KMS-11 (cell line): ENCODE results near the gene BMPR2.
"Not testable (repeated sequence)": the region's sequence is repeated elsewhere in the genome, so short reads cannot be mapped to it uniquely, and the experiment has no call there.

Experiments
- H2AFZ ChIP-seq: fragments of 200-600 bp; sonication (generic); 2 replicates; pipeline ENCODE4 v1.6.1; 2016; ENCODE audit warnings: antibody characterized with exemption, mixed run types, low read depth
- H3K27ac ChIP-seq: fragments of 200-600 bp; sonication (generic); 2 replicates; pipeline ENCODE4 v1.6.1; 2016; ENCODE audit warnings: mild to moderate bottlenecking, mixed run types
- H3K27me3 ChIP-seq: fragments of 200-600 bp; sonication (generic); 2 replicates; pipeline ENCODE4 v1.6.1; 2017; ENCODE audit warnings: mild to moderate bottlenecking, low read depth, mixed run types, moderate library complexity; ENCODE audit not compliant: insufficient read depth
- H3K36me3 ChIP-seq: fragments of 200-600 bp; sonication (generic); 2 replicates; pipeline ENCODE4 v1.6.1; 2017; ENCODE audit warnings: mild to moderate bottlenecking, mixed run types; ENCODE audit not compliant: insufficient read depth
- H3K4me1 ChIP-seq: fragments of 200-600 bp; sonication (generic); 2 replicates; pipeline ENCODE4 v1.6.1; 2016; ENCODE audit warnings: mild to moderate bottlenecking, low read depth, mixed run types; ENCODE audit not compliant: poor library complexity, severe bottlenecking
- H3K4me2 ChIP-seq: fragments of 200-600 bp; sonication (generic); 2 replicates; pipeline ENCODE4 v1.7.0; 2016; ENCODE audit warnings: mild to moderate bottlenecking, mixed run types
- H3K4me3 ChIP-seq: fragments of 200-600 bp; sonication (generic); IDR thresholded peaks from 2 replicates; pipeline ENCODE4 v1.6.1; 2017; ENCODE audit warnings: low read depth, low read length, mixed read lengths; ENCODE audit not compliant: insufficient read depth
- H3K79me2 ChIP-seq: fragments of 200-600 bp; sonication (generic); 2 replicates; pipeline ENCODE4 v1.6.1; 2016; ENCODE audit warnings: low read depth, mixed run types; ENCODE audit not compliant: insufficient read depth
- H3K9ac ChIP-seq: fragments of 200-600 bp; sonication (generic); 2 replicates; pipeline ENCODE4 v1.6.1; 2016; ENCODE audit warnings: mild to moderate bottlenecking, mixed run types
- H4K20me1 ChIP-seq: fragments of 200-600 bp; sonication (generic); 2 replicates; pipeline ENCODE4 v1.6.1; 2016; ENCODE audit warnings: mild to moderate bottlenecking, mixed run types; ENCODE audit not compliant: insufficient read depth
- TF ChIP-seq, protein P1 (sequence below): fragments of 200-600 bp; sonication (generic); conservative IDR thresholded peaks from 2 replicates; pipeline ENCODE4 v1.6.1; 2017; ENCODE audit warnings: low read depth, mild to moderate bottlenecking, antibody characterized with exemption, low read length, moderate library complexity, mixed read lengths

Gene BMPR2

DNA sequence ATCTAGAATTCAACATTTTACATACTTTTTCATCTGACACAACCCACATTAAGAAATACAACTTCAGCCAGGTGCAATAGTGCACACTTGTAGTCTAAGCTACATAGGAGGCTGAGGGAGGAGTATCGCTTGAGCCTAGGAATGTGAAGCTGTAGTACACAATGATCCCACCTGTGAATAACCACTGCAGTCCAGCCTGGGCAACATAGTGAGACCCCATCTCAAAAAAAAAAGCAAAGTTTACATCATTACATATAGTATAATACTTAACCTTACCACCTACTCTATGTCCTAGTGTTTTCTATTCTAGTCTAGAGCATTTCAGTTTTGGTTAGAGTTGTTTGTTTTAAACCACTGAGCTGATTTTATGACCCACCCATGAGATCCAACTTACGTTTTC, 172.1 kb downstream of the BMPR2 start:
- H4K20me1 ChIP-seq = no peaks in the 10 kb centered on the region
- H3K4me2 ChIP-seq = no peak overlapping the region
- no peak overlapping the region for H3K9ac ChIP-seq
- TF ChIP-seq, protein P1, sequence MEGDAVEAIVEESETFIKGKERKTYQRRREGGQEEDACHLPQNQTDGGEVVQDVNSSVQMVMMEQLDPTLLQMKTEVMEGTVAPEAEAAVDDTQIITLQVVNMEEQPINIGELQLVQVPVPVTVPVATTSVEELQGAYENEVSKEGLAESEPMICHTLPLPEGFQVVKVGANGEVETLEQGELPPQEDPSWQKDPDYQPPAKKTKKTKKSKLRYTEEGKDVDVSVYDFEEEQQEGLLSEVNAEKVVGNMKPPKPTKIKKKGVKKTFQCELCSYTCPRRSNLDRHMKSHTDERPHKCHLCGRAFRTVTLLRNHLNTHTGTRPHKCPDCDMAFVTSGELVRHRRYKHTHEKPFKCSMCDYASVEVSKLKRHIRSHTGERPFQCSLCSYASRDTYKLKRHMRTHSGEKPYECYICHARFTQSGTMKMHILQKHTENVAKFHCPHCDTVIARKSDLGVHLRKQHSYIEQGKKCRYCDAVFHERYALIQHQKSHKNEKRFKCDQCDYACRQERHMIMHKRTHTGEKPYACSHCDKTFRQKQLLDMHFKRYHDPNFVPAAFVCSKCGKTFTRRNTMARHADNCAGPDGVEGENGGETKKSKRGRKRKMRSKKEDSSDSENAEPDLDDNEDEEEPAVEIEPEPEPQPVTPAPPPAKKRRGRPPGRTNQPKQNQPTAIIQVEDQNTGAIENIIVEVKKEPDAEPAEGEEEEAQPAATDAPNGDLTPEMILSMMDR = no peak
- H3K4me3 ChIP-seq = no peak overlapping the region
- no peaks in the 10 kb centered on the region for H3K27me3 ChIP-seq
- H2AFZ ChIP-seq = no peak overlapping the region
- H3K36me3 ChIP-seq = no peaks in the 10 kb centered on the region
- H3K4me1 ChIP-seq = no peaks in the 10 kb centered on the region
- H3K27ac ChIP-seq = no peak overlapping the region
- H3K79me2 ChIP-seq = no peaks in the 10 kb centered on the region

DNA sequence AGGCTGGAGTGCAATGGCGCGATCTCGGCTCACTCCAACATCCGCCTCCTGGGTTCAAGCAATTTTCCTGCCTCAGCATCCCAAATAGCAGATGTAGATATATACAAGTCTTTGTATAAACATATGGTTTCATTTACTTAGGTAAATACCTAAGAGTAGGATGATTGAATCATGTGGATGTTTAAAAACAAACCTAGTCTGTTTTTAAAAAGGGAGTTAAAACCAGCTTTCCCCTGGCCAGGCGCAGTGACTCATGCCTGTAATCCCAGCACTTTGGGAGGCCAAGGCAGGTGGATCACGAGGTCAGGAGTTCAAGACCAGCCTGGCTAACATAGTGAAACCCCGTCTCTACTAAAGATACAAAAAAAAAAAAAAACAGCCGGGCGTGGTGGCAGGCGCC, 174.9 kb downstream of the BMPR2 start:
- H3K36me3 ChIP-seq, H2AFZ ChIP-seq, H4K20me1 ChIP-seq, H3K4me2 ChIP-seq, H3K9ac ChIP-seq, H3K4me1 ChIP-seq, H3K4me3 ChIP-seq, H3K79me2 ChIP-seq, H3K27me3 ChIP-seq, H3K27ac ChIP-seq: not testable (repeated sequence)

- no peaks in the 10 kb centered on the region for H3K79me2 ChIP-seq
- no peak overlapping the region for H2AFZ ChIP-seq
- H3K4me1 ChIP-seq = peaks cover 9% of the 10 kb centered on the region
- no peak overlapping the region for H3K27ac ChIP-seq
- no peaks in the 10 kb centered on the region for H4K20me1 ChIP-seq
- no peaks in the 10 kb centered on the region for H3K36me3 ChIP-seq
- H3K4me3 ChIP-seq = no peak overlapping the region
- H3K4me2 ChIP-seq = no peak overlapping the region
- H3K9ac ChIP-seq = no peak overlapping the region
- no peaks in the 10 kb centered on the region for H3K27me3 ChIP-seq
- TF ChIP-seq, protein P1 = no peak
Observed at GRCh38 chr2:202555356-202555755, 179.2 kb downstream of the BMPR2 start.

GRCh38 chr2:202560200-202560599, 184.1 kb downstream of the BMPR2 start:
- H3K79me2 ChIP-seq = no peaks in the 10 kb centered on the region
- no peaks in the 10 kb centered on the region for H3K36me3 ChIP-seq
- H2AFZ ChIP-seq = no peak overlapping the region
- no peaks in the 10 kb centered on the region for H3K27me3 ChIP-seq
- no peak overlapping the region for H3K27ac ChIP-seq
- no peak overlapping the region for H3K9ac ChIP-seq
- no peaks in the 10 kb centered on the region for H4K20me1 ChIP-seq
- TF ChIP-seq, protein P1 = no peak
- H3K4me2 ChIP-seq = no peak overlapping the region
- H3K4me3 ChIP-seq = no peak overlapping the region
- peaks cover 9% of the 10 kb centered on the region for H3K4me1 ChIP-seq

DNA sequence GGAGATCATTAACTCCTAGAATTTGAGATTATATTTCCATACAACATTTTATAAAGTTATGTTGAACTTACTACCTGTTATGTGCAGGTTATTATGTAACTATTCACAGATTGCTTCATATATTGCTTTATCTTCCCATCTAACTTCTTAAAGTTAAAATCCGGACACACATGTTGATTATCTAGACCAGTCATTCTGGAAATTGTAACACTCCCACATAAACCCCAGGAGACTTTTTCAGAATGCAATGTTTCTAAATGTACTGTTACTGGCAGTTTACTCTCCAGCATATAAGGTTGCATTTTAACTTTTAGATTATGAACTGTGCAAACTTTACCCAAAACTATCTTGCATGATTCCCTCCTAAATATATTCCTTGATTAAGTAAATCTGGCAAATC, 188.1 kb downstream of the BMPR2 start:
- Histone ChIP-seq H3K27me3 (no peaks in the 10 kb centered on the region), H2AFZ (no peak overlapping the region), H3K9ac (no peak overlapping the region), H3K4me2 (no peak overlapping the region), H3K36me3 (no peaks in the 10 kb centered on the region), H3K4me1 (no peaks in the 10 kb centered on the region), H3K27ac (no peak overlapping the region), H3K4me3 (no peak overlapping the region), H3K79me2 (no peaks in the 10 kb centered on the region), H4K20me1 (no peaks in the 10 kb centered on the region)
- TF ChIP-seq, protein P1 = no peak
